Mesendoderm (in vitro differentiated cells): ENCODE measurements around the gene MRPL52.
A peak's percentile ranks its signal among the peaks of the same experiment; 100 is the strongest.

Source experiments
- DNase-seq: peaks from one replicate; pipeline ENCODE4 v3.0.0; 2013
- H2AK5ac ChIP-seq: 2 replicates; pipeline ENCODE4 v1.6.1; 2013; ENCODE audit warnings: low read length, inconsistent platforms
- H2BK120ac ChIP-seq: 2 replicates; pipeline ENCODE4 v1.6.1; 2013; ENCODE audit warnings: low read depth, mild to moderate bottlenecking, low read length, moderate library complexity, mixed read lengths
- H2BK15ac ChIP-seq: replicated peaks from 2 replicates; pipeline ENCODE4 v1.6.1; 2013; ENCODE audit warnings: low read depth, mild to moderate bottlenecking, moderate library complexity
- H2BK5ac ChIP-seq: 2 replicates; pipeline ENCODE4 v1.6.1; 2013; ENCODE audit warnings: low read length, inconsistent platforms
- H3K18ac ChIP-seq: 2 replicates; pipeline ENCODE4 v1.6.1; 2013; ENCODE audit warnings: mild to moderate bottlenecking, low read length, mixed read lengths
- H3K23ac ChIP-seq: one replicate; pipeline ENCODE4 v1.6.1; 2013; ENCODE audit warnings: low read length
- H3K27ac ChIP-seq: 2 replicates; pipeline ENCODE4 v1.5.1; 2013; ENCODE audit warnings: low read depth, mild to moderate bottlenecking, inconsistent platforms, low read length, moderate library complexity
- H3K27me3 ChIP-seq: 2 replicates; pipeline ENCODE4 v1.6.1; 2013; ENCODE audit warnings: low read length, control low read depth, mild to moderate bottlenecking, inconsistent platforms; ENCODE audit not compliant: insufficient read depth, poor library complexity
- H3K36me3 ChIP-seq: 2 replicates; pipeline ENCODE4 v1.6.1; 2013; ENCODE audit warnings: low read length, inconsistent platforms; ENCODE audit not compliant: control insufficient read depth, insufficient read depth
- H3K4ac ChIP-seq: one replicate; pipeline ENCODE4 v1.6.1; 2013; ENCODE audit warnings: low read depth, mild to moderate bottlenecking, low read length, moderate library complexity
- H3K4me1 ChIP-seq: 2 replicates; pipeline ENCODE4 v1.6.1; 2013; ENCODE audit warnings: low read depth, low read length, inconsistent platforms; ENCODE audit not compliant: control insufficient read depth
- H3K4me2 ChIP-seq: 2 replicates; pipeline ENCODE4 v1.6.1; 2013; ENCODE audit warnings: low read length
- H3K4me3 ChIP-seq: 2 replicates; pipeline ENCODE4 v1.5.1; 2013; ENCODE audit warnings: mild to moderate bottlenecking, low read length
- H3K56ac ChIP-seq: one replicate; pipeline ENCODE4 v1.6.1; 2013; ENCODE audit warnings: low read length
- H3K79me1 ChIP-seq: 2 replicates; pipeline ENCODE4 v1.6.1; 2013; ENCODE audit warnings: low read length, inconsistent platforms
- H3K79me2 ChIP-seq: 2 replicates; pipeline ENCODE4 v1.6.1; 2013; ENCODE audit warnings: mild to moderate bottlenecking, low read length; ENCODE audit not compliant: control insufficient read depth, insufficient read depth
- H3K9ac ChIP-seq: 2 replicates; pipeline ENCODE4 v1.6.1; 2013; ENCODE audit warnings: low read length, inconsistent platforms
- H4K5ac ChIP-seq: one replicate; pipeline ENCODE4 v1.6.1; 2013; ENCODE audit warnings: low read length
- H4K8ac ChIP-seq: one replicate; pipeline ENCODE4 v1.6.1; 2013; ENCODE audit warnings: low read depth, mild to moderate bottlenecking, control low read depth, low read length, moderate library complexity
- WGBS: extraction: QIAGEN DNeasy Blood & Tissue Kit; methylation state at CpG from one replicate; pipeline ENCODE4 v1.1.7; 2013; ENCODE audit warnings: low lambda C conversion rate, missing lambda C conversion rate; ENCODE audit not compliant: insufficient coverage; ENCODE audit errors: extremely low coverage; 5-methylcytosine and 5-hydroxymethylcytosine counted together

MRPL52 gene

GRCh38 chr14:22875748-22876319, 46.1 kb downstream of the MRPL52 start:
- no CpG with 5 or more reads among the region's 20 CpGs for WGBS
- Histone ChIP-seq H3K36me3 (peaks cover 10% of the 10 kb centered on the region), H4K5ac (no peak overlapping the region)

GRCh38 chr14:22877000-22877501, 47.4 kb downstream of the MRPL52 start:
- H3K4me3 ChIP-seq, result no peak overlapping the region
- no peak overlapping the region for H4K8ac ChIP-seq
- no peak overlapping the region for H2BK5ac ChIP-seq
- no peaks in the 10 kb centered on the region for H3K4me1 ChIP-seq
- no peak overlapping the region for H3K4me2 ChIP-seq
- H3K56ac ChIP-seq, result no peak overlapping the region
- H2BK120ac ChIP-seq, result no peak overlapping the region
- WGBS, result no CpG with 5 or more reads among the region's 22 CpGs
- H4K5ac ChIP-seq, result no peak overlapping the region
- no peak overlapping the region for H3K18ac ChIP-seq
- no peak overlapping the region for H3K27ac ChIP-seq
- H3K79me2 ChIP-seq, result no peaks in the 10 kb centered on the region
- no peak for DNase-seq
- H3K9ac ChIP-seq, result no peak overlapping the region
- H3K27me3 ChIP-seq, result no peaks in the 10 kb centered on the region
- H3K79me1 ChIP-seq, result peaks cover 2% of the 10 kb centered on the region
- peaks cover 10% of the 10 kb centered on the region for H3K36me3 ChIP-seq
- no peak overlapping the region for H3K23ac ChIP-seq
- no peak overlapping the region for H2AK5ac ChIP-seq
- no peak overlapping the region for H3K4ac ChIP-seq
- H2BK15ac ChIP-seq, result no peak overlapping the region

More at GRCh38 chr14:22875748-22876319, 46.1 kb downstream of the MRPL52 start:
- no peak overlapping the region for H2AK5ac ChIP-seq
- no peaks in the 10 kb centered on the region for H3K27me3 ChIP-seq
- no peak overlapping the region for H2BK15ac ChIP-seq
- no peak overlapping the region for H3K23ac ChIP-seq
- H3K4me3 ChIP-seq, result no peak overlapping the region
- H4K8ac ChIP-seq, result no peak overlapping the region
- no peaks in the 10 kb centered on the region for H3K4me1 ChIP-seq
- no peak overlapping the region for H2BK120ac ChIP-seq
- H3K9ac ChIP-seq, result no peak overlapping the region
- no peak overlapping the region for H3K18ac ChIP-seq
- no peaks in the 10 kb centered on the region for H3K79me2 ChIP-seq
- H2BK5ac ChIP-seq, result no peak overlapping the region
- H3K27ac ChIP-seq, result no peak overlapping the region
- no peak overlapping the region for H3K4me2 ChIP-seq
- no peak overlapping the region for H3K4ac ChIP-seq
- no peak overlapping the region for H3K56ac ChIP-seq
- DNase-seq, result no peak
- peaks cover 2% of the 10 kb centered on the region for H3K79me1 ChIP-seq

GRCh38 chr14:22878271-22879246, 48.9 kb downstream of the MRPL52 start:
- Histone ChIP-seq H3K56ac (no peak overlapping the region), H3K27ac (no peak overlapping the region), H3K4me1 (peaks cover 10% of the 10 kb centered on the region), H3K36me3 (peaks cover 10% of the 10 kb centered on the region), H3K4me3 (no peak overlapping the region), H3K4ac (no peak overlapping the region), H3K27me3 (no peaks in the 10 kb centered on the region), H3K4me2 (no peak overlapping the region), H2BK5ac (no peak overlapping the region), H2AK5ac (no peak overlapping the region), H4K8ac (no peak overlapping the region), H2BK120ac (no peak overlapping the region), H2BK15ac (no peak overlapping the region), H3K79me1 (peaks cover 2% of the 10 kb centered on the region), H3K18ac (no peak overlapping the region), H3K23ac (no peak overlapping the region), H3K9ac (no peak overlapping the region), H4K5ac (no peak overlapping the region), H3K79me2 (no peaks in the 10 kb centered on the region)
- no peak for DNase-seq
- no CpG with 5 or more reads among the region's 8 CpGs for WGBS

- Histone ChIP-seq H4K5ac (no peak overlapping the region), H3K79me2 (no peaks in the 10 kb centered on the region), H3K18ac (no peak overlapping the region), H3K27ac (no peak overlapping the region), H3K4me3 (no peak overlapping the region), H3K36me3 (peaks cover 1% of the 10 kb centered on the region), H3K9ac (peak overlapping the region; percentile 63), H4K8ac (no peak overlapping the region), H2BK15ac (no peak overlapping the region), H3K4me1 (peaks cover 12% of the 10 kb centered on the region), H3K4me2 (no peak overlapping the region), H3K23ac (no peak overlapping the region), H2AK5ac (no peak overlapping the region), H3K79me1 (no peaks in the 10 kb centered on the region), H3K27me3 (no peaks in the 10 kb centered on the region), H2BK120ac (no peak overlapping the region), H3K56ac (peak overlapping the region; percentile 85), H3K4ac (no peak overlapping the region), H2BK5ac (no peak overlapping the region)
- no CpG with 5 or more reads among the region's 7 CpGs for WGBS
- no peak for DNase-seq
Observed at GRCh38 chr14:22882064-22882463, 52.4 kb downstream of the MRPL52 start.

GRCh38 chr14:22882529-22883172, 53.0 kb downstream of the MRPL52 start:
- H2AK5ac ChIP-seq, result no peak overlapping the region
- H3K4ac ChIP-seq, result no peak overlapping the region
- no peak overlapping the region for H3K4me3 ChIP-seq
- H2BK5ac ChIP-seq, result no peak overlapping the region
- H3K4me1 ChIP-seq, result peaks cover 14% of the 10 kb centered on the region
- H4K5ac ChIP-seq, result no peak overlapping the region
- no peak overlapping the region for H3K27ac ChIP-seq
- H3K79me1 ChIP-seq, result no peaks in the 10 kb centered on the region
- H3K18ac ChIP-seq, result no peak overlapping the region
- peak overlapping the region; percentile 46 for H3K4me2 ChIP-seq
- no CpG with 5 or more reads among the region's 6 CpGs for WGBS
- H2BK15ac ChIP-seq, result no peak overlapping the region
- no peak overlapping the region for H4K8ac ChIP-seq
- H2BK120ac ChIP-seq, result no peak overlapping the region
- H3K27me3 ChIP-seq, result no peaks in the 10 kb centered on the region
- H3K79me2 ChIP-seq, result no peaks in the 10 kb centered on the region
- peak; percentile 92 for DNase-seq
- peak overlapping the region; percentile 85 for H3K56ac ChIP-seq
- peaks cover 1% of the 10 kb centered on the region for H3K36me3 ChIP-seq
- H3K23ac ChIP-seq, result no peak overlapping the region
- peak overlapping the region; percentile 63 for H3K9ac ChIP-seq
